ENCODE results near the gene MIPOL1.

MIPOL1 gene

GRCh38 chr14:37397941-37398215 is 200.1 kb downstream of the MIPOL1 start:
- TF ChIP-seq, protein P1, sequence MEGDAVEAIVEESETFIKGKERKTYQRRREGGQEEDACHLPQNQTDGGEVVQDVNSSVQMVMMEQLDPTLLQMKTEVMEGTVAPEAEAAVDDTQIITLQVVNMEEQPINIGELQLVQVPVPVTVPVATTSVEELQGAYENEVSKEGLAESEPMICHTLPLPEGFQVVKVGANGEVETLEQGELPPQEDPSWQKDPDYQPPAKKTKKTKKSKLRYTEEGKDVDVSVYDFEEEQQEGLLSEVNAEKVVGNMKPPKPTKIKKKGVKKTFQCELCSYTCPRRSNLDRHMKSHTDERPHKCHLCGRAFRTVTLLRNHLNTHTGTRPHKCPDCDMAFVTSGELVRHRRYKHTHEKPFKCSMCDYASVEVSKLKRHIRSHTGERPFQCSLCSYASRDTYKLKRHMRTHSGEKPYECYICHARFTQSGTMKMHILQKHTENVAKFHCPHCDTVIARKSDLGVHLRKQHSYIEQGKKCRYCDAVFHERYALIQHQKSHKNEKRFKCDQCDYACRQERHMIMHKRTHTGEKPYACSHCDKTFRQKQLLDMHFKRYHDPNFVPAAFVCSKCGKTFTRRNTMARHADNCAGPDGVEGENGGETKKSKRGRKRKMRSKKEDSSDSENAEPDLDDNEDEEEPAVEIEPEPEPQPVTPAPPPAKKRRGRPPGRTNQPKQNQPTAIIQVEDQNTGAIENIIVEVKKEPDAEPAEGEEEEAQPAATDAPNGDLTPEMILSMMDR (IDR thresholded peaks at IDR 0.05; ENCODE audit: low read depth, low read length), result no peak
- DNase-seq (ENCODE audit: extremely low read depth, low read depth), result no peak

GRCh38 chr14:37399517-37399916 is 201.8 kb downstream of the MIPOL1 start:
- DNase-seq (ENCODE audit: extremely low read depth, low read depth), result no peak
- TF ChIP-seq, protein P1 (IDR thresholded peaks at IDR 0.05; ENCODE audit: low read depth, low read length), result no peak

DNA sequence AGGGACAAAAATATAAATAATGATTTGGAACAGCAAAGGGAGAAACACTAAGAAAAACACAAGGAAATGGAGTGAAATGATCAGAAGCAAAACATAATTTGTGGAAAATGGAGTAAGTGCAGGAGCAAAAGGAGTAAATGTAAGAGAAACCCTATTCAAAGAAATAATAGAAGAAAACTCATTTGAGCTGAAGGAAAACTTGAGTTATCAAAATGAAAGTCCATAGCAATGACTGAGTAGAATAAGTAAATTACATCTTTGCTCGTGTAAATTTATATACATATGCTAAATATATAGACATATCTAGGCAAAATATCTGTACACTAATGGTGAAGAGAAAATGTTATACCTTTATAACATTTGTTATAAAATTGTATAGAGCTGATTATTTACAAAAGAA is 203.4 kb downstream of the MIPOL1 start:
- DNase-seq (ENCODE audit: extremely low read depth, low read depth), result no peak
- TF ChIP-seq, protein P1 (IDR thresholded peaks at IDR 0.05; ENCODE audit: low read depth, low read length), result no peak

GRCh38 chr14:37403626-37404025 is 205.9 kb downstream of the MIPOL1 start:
- no peak for DNase-seq (ENCODE audit: extremely low read depth, low read depth)
- TF ChIP-seq, protein P1 (IDR thresholded peaks at IDR 0.05; ENCODE audit: low read depth, low read length), result no peak

GRCh38 chr14:37406095-37406494 is 208.4 kb downstream of the MIPOL1 start:
- TF ChIP-seq, protein P1 (IDR thresholded peaks at IDR 0.05; ENCODE audit: low read depth, low read length), result no peak
- DNase-seq (ENCODE audit: extremely low read depth, low read depth), result no peak

DNA sequence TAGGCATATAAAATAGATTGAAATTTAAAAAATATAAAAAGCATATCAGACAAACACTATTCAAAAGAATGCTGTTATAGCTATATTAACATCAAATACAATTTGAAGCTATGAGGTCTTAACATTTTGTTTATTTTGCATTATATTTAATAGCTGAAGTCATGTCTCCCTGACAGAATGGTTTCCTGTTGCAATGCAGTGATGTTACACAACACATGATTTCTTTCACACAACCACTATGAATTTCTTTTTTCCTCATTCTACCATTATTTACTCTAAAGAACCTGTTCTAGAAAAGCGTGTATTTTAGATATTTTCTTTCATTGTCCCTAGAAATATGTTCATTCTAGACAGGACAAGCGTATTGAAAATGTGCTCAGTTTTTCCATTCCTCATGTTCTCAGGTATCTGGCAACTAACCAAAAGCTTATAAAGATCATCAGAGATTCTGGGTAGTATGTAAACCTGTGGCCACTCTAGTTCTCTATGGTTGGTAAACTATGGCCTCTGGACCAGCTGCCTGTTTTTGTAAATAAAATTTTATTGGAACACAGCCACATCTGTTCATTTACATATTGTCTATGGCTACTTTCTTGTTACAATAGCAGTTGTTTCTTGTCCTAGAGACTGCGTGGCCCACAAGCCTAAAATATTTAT is 213.5 kb downstream of the MIPOL1 start:
- TF ChIP-seq, protein P1 (IDR thresholded peaks at IDR 0.05; ENCODE audit: low read depth, low read length), result no peak
- DNase-seq (ENCODE audit: extremely low read depth, low read depth), result no peak

DNA sequence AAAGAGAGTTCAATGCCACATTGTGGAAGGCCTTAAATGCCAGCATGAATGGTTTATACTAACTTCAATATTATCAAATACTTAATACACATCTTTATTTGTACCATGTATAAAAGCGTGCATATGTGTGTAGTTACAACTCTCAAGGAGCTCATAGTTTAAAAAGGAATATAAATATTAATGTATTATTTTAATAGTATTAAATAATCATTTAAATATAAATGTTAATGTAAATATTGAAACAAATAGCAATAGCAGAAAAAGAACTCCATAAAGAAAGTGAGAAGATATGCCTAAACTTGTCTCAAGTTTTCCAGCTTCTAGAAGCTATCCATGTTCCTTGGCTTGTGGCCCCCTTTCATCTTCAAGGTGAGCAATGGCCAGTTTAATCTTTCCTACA is 215.3 kb downstream of the MIPOL1 start:
- TF ChIP-seq, protein P1 (IDR thresholded peaks at IDR 0.05; ENCODE audit: low read depth, low read length), result no peak
- no peak for DNase-seq (ENCODE audit: extremely low read depth, low read depth)
